NT2/D1 (cell line): ENCODE results near the gene SLC35E4.
A peak's percentile ranks its signal among the peaks of the same experiment; 100 is the strongest.
"Not testable (repeated sequence)": the region's sequence is repeated elsewhere in the genome, so short reads cannot be mapped to it uniquely, and the experiment has no call there.

Source experiments
- DNase-seq: peaks from one replicate; pipeline ENCODE4 v3.0.0-alpha.2; 2011; ENCODE audit warnings: low read depth, low spot score
- H3K27me3 ChIP-seq: 2 replicates; pipeline ENCODE4 v1.6.0; 2011; ENCODE audit warnings: mild to moderate bottlenecking; ENCODE audit not compliant: insufficient read length, insufficient read depth
- H3K36me3 ChIP-seq: 2 replicates; pipeline ENCODE4 v1.6.1; 2011; ENCODE audit warnings: mild to moderate bottlenecking, low read length, mixed read lengths; ENCODE audit not compliant: insufficient read depth, insufficient read length
- H3K4me1 ChIP-seq: 2 replicates; pipeline ENCODE4 v1.5.1; 2011; ENCODE audit not compliant: insufficient read depth, insufficient read length
- H3K4me3 ChIP-seq: 2 replicates; pipeline ENCODE4 v1.5.1; 2011; ENCODE audit warnings: low read depth; ENCODE audit not compliant: insufficient read length
- H3K9ac ChIP-seq: 2 replicates; pipeline ENCODE4 v1.6.0; 2011; ENCODE audit warnings: low read depth; ENCODE audit not compliant: insufficient read length
- H3K9me3 ChIP-seq: 2 replicates; pipeline ENCODE4 v1.5.1; 2011; ENCODE audit warnings: mild to moderate bottlenecking, low read length; ENCODE audit not compliant: insufficient read depth
- SUZ12 ChIP-seq: IDR thresholded peaks from 2 replicates; pipeline ENCODE4 v1.6.1; 2011; ENCODE audit not compliant: insufficient read length, insufficient read depth; ENCODE audit errors: extremely low read depth
- YY1 ChIP-seq: IDR thresholded peaks from 2 replicates; pipeline ENCODE4 v1.6.1; 2011; ENCODE audit not compliant: insufficient read length, insufficient read depth
- ZNF274 ChIP-seq: IDR thresholded peaks from 2 replicates; pipeline ENCODE4 v1.6.1; 2011; ENCODE audit warnings: mild to moderate bottlenecking, low read depth, low read length

Gene SLC35E4

DNA sequence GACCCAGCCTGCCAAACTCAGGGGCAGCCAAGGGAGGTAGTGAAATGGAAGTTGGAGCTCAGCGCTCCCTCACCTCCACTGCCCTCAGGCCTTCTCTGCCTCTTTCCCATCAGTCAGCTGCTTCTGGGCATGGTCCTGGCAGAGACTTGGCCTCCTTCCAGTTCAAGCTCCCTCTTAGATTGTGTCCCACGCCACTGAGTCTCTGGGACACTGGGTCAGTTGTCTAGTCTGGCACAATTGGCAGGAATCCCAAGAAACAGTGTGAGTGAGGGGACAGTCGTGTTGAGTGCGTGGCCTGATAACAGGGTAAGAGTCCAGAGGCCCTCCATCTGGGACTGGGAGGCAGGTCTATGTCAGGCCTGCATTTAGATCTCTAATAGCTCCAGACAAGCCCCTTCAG is 7.1 kb upstream of the SLC35E4 start:
- TF ChIP-seq ZNF274: no peak
- H3K4me1 ChIP-seq: no peaks in the 10 kb centered on the region
- no peaks in the 10 kb centered on the region for H3K9me3 ChIP-seq
- no peak for DNase-seq
- peaks cover 3% of the 10 kb centered on the region for H3K36me3 ChIP-seq
- H3K4me3 ChIP-seq: no peak overlapping the region
- no peak overlapping the region for H3K9ac ChIP-seq
- H3K27me3 ChIP-seq: no peaks in the 10 kb centered on the region

DNA sequence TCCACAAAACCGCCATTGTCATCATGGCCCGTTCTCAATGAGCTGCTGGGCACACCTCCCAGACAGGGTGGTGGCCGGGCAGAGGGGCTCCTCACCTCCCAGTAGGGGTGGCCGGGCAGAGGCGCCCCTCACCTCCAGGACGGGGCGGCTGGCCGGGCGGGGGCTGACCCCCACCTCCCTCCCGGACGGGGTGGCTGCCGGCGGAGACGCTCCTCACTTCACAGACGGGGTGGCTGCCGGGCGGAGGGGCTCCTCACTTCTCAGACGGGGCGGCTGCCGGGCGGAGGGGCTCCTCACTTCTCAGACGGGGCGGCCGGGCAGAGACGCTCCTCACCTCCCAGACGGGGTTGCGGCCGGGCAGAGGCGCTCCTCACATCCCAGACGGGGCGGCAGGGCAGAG is 4.1 kb upstream of the SLC35E4 start:
- H3K9me3 ChIP-seq, DNase-seq, H3K36me3 ChIP-seq, H3K4me3 ChIP-seq, H3K27me3 ChIP-seq, H3K4me1 ChIP-seq, H3K9ac ChIP-seq: not testable (repeated sequence)

DNA sequence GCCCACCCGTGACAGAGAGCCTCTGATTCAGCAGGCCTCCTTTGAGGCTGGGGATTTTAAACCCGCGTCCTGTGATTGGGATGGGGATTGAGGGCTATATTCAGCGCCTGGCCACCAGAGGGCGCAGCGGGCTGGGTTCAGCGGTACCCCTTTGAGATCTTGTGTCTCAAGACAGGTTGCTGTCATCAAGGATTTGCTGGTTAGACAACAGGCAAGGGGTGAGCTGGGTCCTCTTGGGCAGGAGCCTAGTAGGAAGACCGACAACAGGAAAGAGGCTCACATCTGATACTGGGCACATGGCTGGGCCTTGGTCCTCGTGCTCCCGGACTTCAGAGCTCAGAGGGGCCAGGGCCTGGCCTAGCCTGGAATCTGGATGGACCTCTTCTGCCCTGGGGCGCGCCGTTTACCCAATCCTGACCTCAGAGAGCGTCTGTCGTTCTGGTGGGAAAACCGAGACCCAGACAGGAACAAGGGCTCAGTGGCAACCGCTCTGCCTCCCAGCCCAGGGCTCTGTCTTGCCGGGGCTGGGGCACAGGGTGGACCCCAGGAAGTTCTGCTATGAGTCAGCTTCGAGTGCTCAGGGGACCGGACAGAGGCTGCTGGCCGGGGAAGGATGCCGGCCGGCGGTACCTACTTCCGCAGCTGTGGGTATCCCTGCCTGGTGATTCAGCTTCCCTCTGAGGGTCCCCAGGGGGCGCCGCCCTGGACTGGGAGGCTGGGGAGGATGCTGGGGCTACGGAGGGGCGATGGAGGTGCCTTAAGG is 929 bp upstream of the SLC35E4 start:
- Histone ChIP-seq H3K9ac (peak overlapping the region; percentile 56), H3K36me3 (no peaks in the 10 kb centered on the region), H3K27me3 (no peaks in the 10 kb centered on the region), H3K4me1 (peaks cover 8% of the 10 kb centered on the region), H3K4me3 (peak overlapping the region; percentile 32), H3K9me3 (no peaks in the 10 kb centered on the region)
- TF ChIP-seq YY1 (no peak), ZNF274 (no peak), SUZ12 (no peak)
- peak; percentile 61 for DNase-seq

DNA sequence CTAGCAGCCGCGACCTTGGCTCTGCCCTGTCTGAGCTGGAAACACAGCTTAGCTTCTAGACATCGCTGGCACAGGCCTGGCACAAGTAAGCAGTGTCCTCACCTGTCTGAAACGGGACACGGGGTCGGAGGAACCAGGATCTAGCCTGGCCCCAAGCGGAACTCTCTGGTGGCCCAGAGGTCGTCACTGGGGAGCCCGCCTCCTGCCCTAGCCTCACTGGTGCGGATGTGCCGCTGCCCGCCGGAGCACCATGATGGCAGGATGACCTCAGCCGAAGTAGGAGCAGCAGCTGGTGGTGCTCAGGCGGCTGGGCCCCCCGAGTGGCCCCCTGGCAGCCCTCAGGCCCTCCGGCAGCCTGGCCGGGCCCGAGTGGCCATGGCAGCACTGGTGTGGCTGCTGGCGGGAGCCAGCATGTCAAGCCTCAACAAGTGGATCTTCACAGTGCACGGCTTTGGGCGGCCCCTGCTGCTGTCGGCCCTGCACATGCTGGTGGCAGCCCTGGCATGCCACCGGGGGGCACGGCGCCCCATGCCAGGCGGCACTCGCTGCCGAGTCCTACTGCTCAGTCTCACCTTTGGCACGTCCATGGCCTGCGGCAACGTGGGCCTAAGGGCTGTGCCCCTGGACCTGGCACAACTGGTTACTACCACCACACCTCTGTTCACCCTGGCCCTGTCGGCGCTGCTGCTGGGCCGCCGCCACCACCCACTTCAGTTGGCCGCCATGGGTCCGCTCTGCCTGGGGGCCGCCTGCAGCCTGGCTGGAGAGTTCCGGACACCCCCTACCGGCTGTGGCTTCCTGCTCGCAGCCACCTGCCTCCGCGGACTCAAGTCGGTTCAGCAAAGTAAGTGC is 871 bp downstream of the SLC35E4 start:
- H3K4me1 ChIP-seq: peaks cover 11% of the 10 kb centered on the region
- H3K9me3 ChIP-seq: no peaks in the 10 kb centered on the region
- H3K36me3 ChIP-seq: no peaks in the 10 kb centered on the region
- no peaks in the 10 kb centered on the region for H3K27me3 ChIP-seq
- H3K4me3 ChIP-seq: peak overlapping the region; percentile 57
- TF ChIP-seq ZNF274 (no peak), YY1 (no peak), SUZ12 (no peak)
- DNase-seq: no peak
- peak overlapping the region; percentile 85 for H3K9ac ChIP-seq

DNA sequence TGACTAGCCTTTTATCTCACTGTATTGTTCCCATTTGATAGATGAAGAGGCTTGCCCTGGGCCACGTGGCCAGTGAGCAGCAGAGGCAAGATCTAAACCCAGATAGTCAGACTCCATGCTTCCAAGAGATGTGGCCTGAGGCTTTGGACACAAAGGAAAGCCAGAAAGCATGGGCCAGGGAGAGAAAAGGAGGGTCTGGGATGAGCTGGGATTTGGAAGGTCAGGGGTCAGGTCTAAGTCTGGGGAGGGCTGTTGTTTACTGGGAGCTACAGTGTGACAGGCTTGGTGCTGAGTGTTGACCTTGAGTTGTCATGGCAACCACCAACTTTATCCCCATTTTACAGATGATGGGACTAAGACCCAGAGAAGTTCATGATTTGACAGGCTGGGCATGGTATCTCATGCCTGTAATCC is 2.1 kb downstream of the SLC35E4 start:
- Histone ChIP-seq H3K4me1 (peaks cover 11% of the 10 kb centered on the region), H3K4me3 (no peak overlapping the region)
- TF ChIP-seq SUZ12 (no peak), ZNF274 (no peak), YY1 (no peak)

DNA sequence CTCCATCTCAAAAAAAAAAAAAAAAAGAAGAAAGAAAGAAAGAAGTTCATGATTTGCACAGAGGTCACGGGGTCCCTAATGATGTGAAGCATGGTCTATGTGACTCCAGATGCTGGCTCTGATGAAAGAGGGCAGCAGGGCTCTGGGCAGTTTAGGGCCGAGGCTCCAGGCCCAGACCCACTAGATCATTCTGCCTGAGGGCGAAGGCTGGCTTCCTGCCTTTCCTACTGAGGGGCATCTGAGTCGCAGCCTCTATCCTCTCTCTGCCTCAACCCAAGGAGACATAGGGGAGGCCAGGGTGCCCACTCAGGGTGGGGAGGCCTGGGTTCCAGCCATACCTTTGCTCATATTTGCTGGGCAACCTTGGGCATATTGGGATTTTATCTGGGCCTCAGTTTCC is 4.8 kb downstream of the SLC35E4 start:
- Histone ChIP-seq H3K27me3 (no peaks in the 10 kb centered on the region), H3K9me3 (no peaks in the 10 kb centered on the region), H3K4me3 (no peak overlapping the region), H3K9ac (no peak overlapping the region), H3K36me3 (no peaks in the 10 kb centered on the region), H3K4me1 (peaks cover 8% of the 10 kb centered on the region)
- DNase-seq: no peak
- TF ChIP-seq ZNF274: no peak
- TF ChIP-seq YY1: no peak
- TF ChIP-seq SUZ12: no peak

More for the DNA sequence above, 2.1 kb downstream of the SLC35E4 start:
- no peaks in the 10 kb centered on the region for H3K36me3 ChIP-seq
- H3K9me3 ChIP-seq: no peaks in the 10 kb centered on the region
- H3K27me3 ChIP-seq: no peaks in the 10 kb centered on the region
- no peak for DNase-seq
- no peak overlapping the region for H3K9ac ChIP-seq

DNA sequence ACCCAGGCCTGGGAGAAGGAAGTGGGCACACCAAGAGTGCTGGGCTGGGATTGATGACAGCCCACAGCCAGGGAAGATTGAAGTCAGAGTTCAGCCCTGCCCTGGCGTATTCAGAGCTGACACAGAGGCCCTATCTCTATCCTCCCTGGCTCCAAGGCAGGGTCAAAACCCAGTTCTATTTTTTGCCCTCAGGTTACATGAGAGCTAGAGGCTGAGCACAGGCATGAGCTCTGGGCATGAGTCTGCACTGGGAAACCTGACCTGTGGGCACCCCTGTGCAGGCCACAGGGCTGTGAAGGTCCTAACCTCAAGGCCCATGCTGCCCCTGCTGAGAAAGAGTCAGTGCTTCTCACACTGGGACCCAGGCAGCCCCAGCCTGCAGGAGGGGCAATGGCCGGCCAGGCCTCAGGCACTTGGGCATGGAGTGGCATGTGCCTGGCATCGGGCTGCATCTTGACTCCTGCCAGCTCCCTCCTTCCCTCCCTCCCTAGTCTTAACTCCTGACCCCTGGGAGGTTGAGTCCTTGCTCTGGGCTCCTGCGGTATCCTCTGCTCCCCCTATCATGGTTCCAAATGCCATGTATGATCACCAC is 5.4 kb downstream of the SLC35E4 start:
- H3K9ac ChIP-seq: no peak overlapping the region
- no peak for TF ChIP-seq SUZ12
- TF ChIP-seq YY1: no peak
- TF ChIP-seq ZNF274: no peak
- H3K36me3 ChIP-seq: no peaks in the 10 kb centered on the region
- DNase-seq: no peak
- H3K27me3 ChIP-seq: no peaks in the 10 kb centered on the region
- no peaks in the 10 kb centered on the region for H3K9me3 ChIP-seq
- no peak overlapping the region for H3K4me3 ChIP-seq
- peaks cover 8% of the 10 kb centered on the region for H3K4me1 ChIP-seq
